Bone marrow (tissue), 2 donors: ENCODE results near the gene TMEM140.
"Not testable (repeated sequence)": the region's sequence is repeated elsewhere in the genome, so short reads cannot be mapped to it uniquely, and the experiment has no call there.

ENCODE experiments used
- DNase-seq, 2 donors: peaks; one replicate each; lab custom pipeline; 2025; lab: John Stamatoyannopoulos, UW

Gene TMEM140

GRCh38 chr7:135158874-135159273 lies 11.0 kb downstream of the TMEM140 start:
- no peak for DNase-seq

DNA sequence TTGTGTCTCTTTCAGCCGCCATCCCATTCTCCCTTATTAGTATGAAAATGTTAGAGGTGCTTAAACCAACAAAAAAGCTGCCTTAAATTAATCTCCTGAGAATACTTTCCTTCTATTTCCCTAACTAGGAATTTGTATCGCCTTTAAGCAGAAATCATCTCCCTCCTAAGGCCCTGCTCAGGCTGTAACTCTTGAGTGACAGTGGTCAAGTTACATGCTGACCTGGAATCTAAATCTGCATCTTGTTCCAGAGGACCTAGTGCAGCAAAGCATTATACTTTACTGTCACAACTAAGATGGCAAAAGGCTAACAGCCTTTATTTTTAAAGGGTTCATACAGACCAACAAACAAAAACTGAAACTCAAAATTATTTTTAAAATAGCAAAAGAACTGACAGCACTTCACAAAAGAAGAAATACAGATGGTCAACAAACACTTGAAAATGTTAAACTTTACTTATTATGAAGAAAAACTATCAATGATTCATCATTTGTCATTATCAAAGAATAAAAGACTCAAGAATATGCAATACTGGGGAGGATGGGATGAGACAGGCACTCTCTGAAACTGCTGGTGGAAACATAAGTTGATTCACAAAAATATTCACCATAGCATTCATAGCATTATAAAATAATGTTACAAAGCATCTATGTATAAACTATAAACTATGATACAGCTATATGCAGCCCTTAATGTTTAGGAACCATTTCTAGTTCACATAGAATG lies 11.7 kb downstream of the TMEM140 start:
- peak in 1 of 2 donors; percentile 3 for DNase-seq

- peak in 1 of 2 donors; percentile 37 for DNase-seq
Observed at GRCh38 chr7:135160098-135160857, 12.4 kb downstream of the TMEM140 start.

DNA sequence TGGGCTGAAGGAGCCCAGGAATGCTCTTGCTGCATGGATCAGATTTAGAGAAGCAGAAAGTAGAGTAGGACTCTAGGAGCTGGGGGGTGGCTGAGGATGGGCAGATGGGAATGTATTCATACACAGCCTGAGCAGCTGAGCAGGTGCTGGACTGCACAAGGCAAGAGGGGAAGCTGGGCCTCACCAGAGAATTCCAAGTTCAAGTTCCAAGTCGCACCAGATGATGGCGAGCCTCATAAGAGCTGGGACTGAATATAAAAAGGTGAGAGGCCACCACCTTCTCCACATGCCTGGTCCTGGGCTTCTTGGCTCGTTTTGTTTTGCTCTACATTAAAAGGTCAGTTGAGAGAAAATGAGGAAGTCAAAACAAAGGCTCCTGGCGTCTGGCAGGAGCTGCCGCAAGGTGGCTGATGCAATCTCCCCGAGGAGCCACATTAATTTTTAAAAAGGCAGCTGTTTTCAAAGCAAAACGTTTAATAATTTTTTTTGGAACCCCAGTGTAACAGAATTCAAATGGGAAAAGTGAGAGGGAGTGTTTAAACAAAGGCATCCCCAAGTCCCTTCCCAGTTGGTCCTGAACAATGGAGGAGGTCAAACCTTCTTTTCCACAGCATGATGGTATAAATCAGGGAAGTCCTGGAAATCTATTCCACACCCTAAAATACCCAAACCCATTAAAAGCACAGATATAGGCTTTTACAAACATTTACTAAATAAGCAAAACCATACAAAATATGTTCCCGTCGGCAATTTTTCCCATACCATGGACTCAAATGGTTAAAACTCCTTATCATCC lies 13.2 kb downstream of the TMEM140 start:
- DNase-seq = peak in 1 of 2 donors; percentile 72

DNA sequence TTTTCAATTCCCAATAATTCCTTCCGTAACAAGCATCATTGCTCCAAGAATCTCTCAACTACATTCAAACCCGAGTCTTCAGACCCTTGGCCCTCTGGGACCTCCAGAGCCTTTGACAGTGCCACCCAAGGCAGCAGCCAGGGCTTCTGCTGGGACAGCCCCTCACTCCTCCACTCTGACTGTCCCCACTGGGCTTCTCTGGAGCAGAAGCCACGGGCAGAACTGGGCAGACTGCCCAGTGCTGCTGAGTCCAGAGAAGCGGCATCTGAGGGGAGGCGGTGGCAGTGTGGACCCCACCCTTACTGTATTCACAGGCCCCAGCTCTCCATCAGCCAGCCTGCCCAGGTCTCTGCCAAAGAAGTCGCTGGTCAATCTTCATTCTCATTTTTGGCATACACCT lies 13.8 kb downstream of the TMEM140 start:
- no peak for DNase-seq

DNA sequence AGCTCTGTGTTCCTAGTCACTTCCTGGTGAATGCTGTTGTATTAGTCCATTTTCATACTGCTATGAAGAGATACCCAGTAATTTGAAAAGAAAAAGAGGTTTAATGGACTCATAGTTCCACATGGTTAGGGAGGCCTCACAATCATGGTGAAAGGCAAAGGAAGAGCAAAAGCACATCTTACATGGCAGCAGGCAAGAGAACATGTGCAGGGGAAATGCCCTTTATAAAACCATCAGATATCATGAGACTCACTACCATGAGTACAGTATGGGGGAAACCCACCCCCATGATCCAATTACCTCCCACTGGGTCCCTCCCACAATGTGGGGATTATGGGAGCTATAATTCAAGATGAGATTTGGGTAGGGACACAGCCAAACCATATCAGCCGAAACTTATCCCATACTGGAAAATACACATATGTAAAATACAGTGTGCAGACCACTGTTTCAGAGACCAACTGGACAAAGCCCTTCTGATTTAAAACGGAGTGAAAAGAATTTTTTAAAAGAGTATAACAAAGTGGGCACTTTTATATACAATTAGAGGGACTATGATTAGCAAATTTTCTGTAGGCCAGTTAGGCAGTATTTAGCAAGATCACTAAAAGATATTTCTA lies 14.6 kb downstream of the TMEM140 start:
- DNase-seq = no peak

GRCh38 chr7:135164357-135165061 lies 16.6 kb downstream of the TMEM140 start:
- no peak for DNase-seq

DNA sequence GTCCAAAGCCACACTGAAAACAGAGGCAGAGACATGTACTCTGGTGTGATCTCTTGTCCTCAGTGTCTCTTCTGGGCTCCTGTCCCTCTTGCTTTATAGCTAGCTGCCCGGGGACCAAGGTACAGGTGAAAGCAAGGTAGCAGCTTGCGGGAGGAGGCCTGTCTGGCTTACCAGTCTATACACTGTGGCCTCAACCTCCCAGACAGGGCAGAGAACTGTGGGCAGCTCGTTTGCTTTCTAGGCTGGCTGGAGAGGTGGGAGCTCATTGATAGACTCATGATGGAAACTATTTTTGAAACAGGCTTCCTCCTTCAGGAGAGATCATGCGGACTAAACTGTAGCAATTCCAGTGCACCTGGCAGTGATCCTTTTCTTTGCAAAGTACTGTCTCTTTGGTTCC lies 18.0 kb downstream of the TMEM140 start:
- DNase-seq = no peak

DNA sequence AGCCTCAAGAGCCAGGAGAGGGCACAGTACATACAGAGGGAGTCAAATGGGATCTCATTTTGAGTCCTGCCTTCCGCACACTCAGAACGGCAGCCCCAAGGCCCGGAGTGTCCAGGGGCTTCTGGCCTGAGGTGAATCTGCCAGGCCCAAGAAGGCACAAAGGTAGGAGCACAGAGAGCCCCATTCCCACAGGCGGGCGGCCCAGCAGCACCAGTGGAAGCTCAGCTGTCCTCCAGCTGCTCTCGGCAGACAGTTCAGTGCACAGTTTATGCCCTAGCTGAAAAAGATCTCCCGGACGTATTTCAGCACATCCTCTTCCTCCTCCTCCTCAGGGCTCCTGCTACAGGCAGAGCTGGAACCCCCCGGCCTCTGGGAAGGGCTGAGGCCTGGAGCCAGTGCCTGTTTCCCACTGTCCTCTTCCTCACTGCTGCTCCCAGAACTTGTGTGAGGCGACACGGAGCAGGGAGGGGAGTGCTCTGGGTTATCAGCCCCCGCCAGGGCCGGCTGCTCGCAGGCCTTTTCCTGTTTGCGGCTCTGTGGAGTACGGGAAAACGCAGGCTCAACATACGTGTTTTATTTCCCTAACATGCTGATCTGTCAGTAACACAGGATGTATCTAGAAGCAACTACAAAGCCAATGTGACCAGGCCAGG lies 18.6 kb downstream of the TMEM140 start:
- peak in 1 of 2 donors; percentile 45 for DNase-seq

DNA sequence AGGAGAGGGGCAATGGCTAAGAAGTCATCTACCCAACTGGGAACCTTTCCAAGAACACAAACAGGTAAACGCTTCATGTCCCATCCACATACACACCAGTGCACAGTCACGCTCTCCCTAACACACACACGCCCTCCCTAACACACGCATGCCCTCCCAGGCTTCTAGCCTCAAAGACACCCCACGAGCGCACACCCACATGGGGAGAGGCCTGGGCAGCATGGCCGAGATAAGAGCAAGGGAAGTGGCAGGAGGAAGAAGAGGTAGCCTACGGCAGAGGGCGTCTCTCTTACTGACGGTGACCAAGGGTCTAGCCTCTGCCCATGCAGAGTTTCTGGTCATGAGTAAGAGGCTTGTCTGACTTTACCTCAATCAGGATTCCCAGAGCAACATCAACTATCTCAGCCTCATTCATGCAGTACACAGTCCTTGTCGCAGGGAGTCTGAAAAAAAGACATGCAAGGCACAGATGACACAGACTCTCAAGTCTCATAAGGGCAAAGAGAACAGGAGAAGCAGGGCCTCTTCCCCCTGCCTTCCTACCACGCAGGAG lies 19.6 kb downstream of the TMEM140 start:
- no peak for DNase-seq

GRCh38 chr7:135168001-135168400 lies 20.1 kb downstream of the TMEM140 start:
- DNase-seq = peak in 1 of 2 donors; percentile 3

DNA sequence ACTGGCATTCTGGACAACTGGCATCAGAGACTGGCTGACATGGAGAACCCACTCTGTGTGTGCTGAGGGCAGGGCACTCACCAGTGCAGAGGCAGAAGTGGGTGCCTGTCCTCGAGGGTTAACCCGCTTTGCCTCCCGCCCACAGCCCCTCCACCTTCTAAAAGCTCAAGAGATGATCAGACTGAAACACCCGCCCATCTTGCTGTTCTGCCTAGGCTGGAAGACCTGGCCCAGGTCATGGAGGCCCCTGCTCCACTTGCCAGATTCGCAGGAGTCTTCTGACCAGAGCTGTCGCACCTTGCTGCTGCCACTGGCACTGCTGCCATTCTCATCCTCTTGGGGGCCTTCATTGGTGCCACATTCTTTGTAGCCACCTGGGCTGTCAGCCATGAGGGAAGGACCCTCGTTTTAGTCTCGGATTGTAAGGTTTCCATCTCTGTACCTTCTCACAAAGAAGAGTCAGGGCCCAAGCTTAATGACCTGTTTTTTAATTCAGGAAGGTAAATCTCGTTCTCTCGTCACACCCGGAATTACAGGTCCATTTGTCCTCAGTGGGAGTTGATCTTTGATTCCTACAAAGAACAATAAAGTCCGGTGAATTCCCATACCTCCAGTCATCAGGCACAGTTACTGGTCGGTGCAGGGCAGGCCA lies 20.7 kb downstream of the TMEM140 start:
- DNase-seq = no peak

DNA sequence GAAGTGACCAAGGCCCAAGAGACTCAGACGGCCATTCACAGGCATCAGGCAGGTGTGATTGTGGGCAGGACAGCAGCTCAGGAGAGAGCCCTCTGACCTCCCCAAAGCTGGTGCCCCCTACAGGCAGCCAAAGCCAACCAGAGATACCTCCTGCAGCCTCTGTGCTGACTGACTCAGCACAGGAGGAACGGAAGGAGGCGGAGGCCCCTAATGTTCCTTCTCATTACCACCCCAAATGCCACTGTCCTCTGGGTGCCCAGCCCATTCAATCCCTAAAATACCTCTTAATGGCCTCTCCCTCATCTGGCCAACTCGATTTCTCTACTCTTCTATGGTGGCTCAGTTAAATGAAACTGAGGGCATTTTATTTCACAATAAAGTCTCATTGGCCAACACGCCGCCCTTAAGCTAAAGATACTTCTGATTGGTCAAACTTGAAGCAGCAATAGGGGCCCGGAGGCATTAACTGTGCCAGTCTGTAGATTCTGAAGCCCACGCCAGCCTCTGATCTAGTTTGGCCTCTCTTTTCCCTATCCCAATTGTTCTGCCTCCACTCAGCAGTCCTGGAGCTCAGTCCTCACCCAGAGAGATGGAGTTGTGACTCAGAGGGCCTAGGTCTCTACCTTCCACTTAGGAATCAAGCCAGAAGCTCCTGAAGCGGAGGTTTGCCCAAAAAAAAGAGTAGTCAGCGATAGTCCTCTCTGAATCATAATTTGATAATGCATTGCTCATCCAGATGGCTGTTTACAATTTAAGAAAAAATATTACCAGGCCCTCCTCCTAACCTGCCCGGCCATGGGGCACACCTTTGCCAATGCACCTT lies 21.5 kb downstream of the TMEM140 start:
- peak in 1 of 2 donors; percentile 6 for DNase-seq

DNA sequence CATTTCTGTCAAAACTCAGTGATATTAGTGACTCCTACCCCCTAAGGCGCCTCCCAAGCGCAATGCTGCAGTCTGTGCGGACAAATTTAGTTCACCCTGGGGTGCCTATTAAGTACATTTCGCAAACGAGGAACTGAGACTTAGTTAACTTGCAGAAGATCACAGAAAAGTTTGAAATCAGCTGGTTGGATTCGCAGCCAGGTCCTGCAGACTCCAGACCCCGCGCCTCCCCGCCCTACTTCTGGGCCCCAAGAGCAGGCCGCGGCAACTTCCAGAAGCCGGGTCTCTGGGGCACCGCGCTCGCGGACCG lies 22.0 kb downstream of the TMEM140 start:
- DNase-seq = no peak

DNA sequence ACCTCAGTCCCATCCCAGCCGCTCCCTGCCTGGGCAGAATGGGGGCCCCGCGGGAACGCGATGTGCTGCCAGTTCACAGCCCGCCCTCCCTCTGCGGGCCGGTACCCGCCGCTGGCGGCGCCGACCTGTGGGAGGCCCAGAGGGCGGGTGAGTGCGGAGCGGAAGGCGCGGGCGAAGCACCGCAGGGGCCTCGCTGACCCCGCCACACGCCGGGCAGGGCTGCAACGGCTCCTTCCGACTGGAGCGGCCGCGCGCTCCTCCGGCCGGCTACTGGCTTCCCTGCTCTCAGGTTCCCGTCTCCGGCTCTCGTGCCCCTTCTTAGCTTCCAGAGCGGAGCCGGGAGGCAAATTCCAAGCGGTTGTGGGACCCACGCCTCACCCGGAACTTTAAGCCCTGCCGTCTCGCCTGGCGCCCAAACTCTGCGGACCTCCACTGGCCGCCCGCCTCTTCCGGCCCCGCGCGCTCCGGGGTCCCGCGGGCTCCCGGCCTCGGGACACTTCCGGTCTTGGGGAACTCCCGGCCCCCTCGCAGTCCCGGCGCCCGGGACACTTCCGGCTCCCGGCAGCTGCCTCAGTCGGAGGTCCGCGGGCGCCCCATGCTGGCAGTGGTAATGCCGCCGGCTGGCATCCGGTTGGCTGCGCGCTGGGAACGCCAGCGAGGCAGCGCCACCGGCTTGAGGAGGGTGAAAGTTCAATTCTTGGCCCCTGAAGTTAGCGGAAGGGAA lies 22.6 kb downstream of the TMEM140 start, which contains the start of gene CYREN:
CYREN (minus strand) TSS at position 434 of the 724 bp plus-strand sequence. CDS start 1,785 bp downstream, outside the sequence.
- DNase-seq = peak; percentile 80 to 82

DNA sequence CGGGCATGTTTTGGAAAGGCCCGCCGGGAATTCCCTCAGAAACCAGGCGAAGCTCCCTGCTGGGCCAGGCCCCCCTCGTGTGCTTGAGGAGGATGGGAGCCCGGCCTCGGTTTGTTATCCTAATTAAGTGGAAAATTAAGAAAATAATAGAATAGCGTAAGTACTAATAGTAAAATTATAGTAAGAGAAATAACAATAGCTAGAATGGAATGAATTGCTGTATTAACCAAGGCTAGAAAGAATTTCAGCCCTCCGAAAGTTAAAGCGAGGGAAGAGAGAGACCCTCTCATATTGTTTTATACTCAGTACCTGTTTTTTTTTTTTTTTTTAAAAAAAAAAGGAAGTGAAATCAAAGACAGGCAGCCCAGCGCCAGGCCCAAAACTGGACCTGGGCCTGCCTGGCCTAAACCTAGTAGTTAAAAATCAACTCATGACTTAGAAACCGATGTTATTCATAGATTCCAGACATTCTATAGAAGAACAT lies 23.2 kb downstream of the TMEM140 start:
- not testable (repeated sequence) for DNase-seq

DNA sequence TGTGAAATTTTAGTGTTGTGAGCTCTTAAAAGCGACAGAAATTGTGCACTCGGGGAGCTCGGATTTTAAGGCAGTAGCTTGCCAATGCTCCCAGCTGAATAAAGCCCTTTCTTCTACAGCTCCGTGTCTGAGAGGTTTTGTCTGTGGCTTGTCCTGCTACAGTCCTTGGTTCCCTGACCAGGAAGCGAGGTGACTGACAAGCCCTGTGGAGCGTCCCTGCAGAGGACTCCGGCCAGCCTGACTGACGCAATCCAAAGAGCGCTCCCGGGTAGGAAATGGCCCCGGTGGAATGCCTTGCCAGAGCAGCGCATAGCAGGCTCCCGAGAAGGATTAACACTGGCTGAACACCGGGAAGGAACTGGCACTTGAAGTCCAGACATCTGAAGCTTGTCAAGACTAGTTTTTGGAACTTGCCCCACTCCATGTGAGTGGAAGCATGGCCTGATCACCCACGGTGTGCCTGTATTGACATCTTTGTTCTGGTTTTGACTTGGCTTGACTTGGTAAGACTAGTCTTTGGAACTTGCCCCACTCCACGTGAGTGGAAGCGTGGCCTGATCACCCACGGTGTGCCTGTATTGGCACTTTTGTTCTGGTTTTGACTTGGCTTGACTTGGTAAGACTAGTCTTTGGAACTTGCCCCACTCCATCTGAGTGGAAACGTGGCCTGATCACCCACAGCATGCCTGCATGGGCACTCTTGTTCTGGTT lies 23.9 kb downstream of the TMEM140 start:
- not testable (repeated sequence) for DNase-seq

- not testable (repeated sequence) for DNase-seq
Observed at GRCh38 chr7:135173916-135174315, 26.0 kb downstream of the TMEM140 start.
